SK-MEL-5 (cell line): ENCODE data around the gene CNN3. TPM values are rescaled to one million over a fixed set of nuclear protein-coding genes. Genes with fewer than 3 reads are reported as not detected.

Experiments
- DNase-seq: peaks from one replicate; pipeline ENCODE4 v3.0.0-alpha.2; 2016; ENCODE audit warnings: low read depth, low spot score
- in situ Hi-C: cut with HindIII; loops from 2 replicates; pipeline ENCODE4 v1.10.0; 2016; ENCODE audit warnings: low sequenced_read_pairs, high pct_unique_total_duplicates, low pct_unique_long_range_greater_than_20kb
- polyA plus RNA-seq, 2 experiments: library from polyadenylated mRNA; depleted of rRNA; stranded (reverse); fragments of >200 nt; gene quantifications; 2 replicates each; pipeline ENCODE4 v1.2.3, GENCODE V29; 2015
- total RNA-seq: library from RNA; depleted of rRNA; stranded (reverse); fragments of >200 nt; shearing (Covaris generic); gene quantifications from 2 replicates; pipeline ENCODE4 v1.2.3, GENCODE V29; 2014; rRNA removed

The CNN3 gene
- 87.8 and 92.9 TPM in 2 replicates for total RNA-seq
- 91.5 and 104 TPM in 2 replicates for polyA plus RNA-seq (2015; cell fraction: cytosol; rRNA removed)
- 41.0 and 50.0 TPM in 2 replicates for polyA plus RNA-seq (2015; cell fraction: nucleus; rRNA removed)

DNA sequence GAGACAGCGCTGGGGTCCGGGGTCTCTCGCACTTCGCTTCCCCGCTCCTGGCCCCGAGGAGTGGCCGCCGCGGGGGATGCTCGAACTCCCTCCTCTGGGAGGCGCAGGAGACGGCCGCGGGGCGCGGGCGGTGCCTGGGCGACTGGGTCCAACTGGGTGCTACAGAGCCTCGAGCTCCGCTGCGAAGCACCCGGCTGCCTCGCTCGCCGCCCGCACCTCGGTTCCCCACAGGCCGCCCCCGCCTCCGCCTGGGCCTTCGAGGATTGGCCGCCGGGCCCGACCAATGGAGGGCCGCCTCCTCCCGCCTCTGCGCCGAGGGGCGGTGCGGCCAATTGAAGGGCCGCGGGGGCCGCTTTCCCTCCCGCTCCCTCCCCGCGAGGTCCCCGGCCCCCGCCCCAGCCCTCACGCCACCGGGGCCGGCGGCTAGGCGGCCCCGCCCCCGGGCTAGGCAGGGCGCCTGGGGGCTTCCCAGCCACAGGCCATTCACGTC, at the start of gene CNN3:
TSS of gene CNN3 (minus strand) at position 196 of the 490 bp plus-strand sequence. CDS start 216 bp downstream, outside the sequence.
- in situ Hi-C loops: no loop called here
- DNase-seq: peak; percentile 74

DNA sequence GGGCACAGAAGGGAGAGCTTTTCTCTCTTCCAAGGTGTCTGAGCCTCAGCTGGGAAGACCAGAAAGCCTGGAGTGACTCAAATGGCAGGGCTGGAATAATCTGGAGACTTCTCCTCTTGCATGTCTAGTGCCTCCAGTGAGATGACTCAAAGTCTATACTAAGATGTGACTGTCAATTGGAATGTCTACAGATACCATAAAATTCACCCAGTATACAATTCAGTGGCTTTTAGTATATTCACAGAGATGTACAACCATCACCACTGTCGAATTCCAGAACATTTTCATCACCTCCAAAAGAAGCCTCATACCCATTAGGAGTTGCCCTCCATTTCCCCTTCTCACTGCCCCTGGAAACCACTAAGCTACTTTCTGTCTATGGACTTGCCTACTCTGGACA, 47.9 kb upstream of the CNN3 start:
- in situ Hi-C loops: no loop called here
- no peak for DNase-seq

DNA sequence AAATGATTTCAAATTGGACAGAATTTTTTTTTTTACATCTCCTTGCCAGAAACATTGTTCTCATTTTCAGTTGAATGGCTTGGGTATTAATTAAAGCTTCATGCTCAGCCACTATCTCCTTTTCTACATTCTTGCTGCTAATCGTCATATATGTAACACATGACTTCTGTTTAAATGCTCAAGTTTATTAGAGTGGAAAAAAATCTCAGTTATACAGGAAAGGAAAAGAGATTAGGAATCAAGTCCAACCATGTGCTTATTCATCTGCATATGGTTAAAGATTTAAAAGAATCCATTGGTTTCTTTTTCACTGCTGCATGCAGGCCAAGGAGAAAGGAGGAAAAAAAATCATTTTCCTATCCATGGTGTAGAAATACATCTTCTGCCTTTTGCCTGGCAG, 47.3 kb upstream of the CNN3 start:
- in situ Hi-C loops: no loop called here
- DNase-seq: no peak

DNA sequence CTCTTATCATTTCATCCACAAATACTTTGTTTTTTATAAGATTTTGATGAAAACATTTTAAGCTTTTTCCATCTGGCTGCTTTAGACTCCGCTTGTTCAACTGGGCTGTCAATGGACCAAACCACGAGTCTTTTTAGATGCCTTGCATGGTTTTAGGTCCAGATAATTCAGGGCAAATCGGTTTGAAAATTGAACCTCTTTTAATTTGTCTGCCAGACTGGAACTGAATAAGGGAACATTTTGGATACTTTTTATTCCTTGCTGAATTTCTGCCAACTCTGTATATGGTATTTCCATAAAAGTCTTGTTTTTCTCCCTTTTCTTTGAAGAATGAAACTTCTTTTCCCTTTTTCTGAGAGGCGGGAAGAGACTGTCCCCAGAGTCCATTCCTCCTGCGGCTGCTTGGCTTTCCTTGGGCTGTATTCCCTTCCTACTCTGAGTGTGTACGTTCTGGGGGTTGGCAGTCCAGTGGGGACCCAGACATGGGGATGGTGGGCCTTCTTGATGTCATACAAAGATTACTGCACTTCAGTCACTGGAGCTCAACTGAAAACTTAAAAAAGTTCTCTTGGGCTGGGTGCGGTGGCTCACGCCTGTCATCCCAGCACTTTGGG, 46.5 kb upstream of the CNN3 start:
- in situ Hi-C loops: no loop called here
- no peak for DNase-seq

DNA sequence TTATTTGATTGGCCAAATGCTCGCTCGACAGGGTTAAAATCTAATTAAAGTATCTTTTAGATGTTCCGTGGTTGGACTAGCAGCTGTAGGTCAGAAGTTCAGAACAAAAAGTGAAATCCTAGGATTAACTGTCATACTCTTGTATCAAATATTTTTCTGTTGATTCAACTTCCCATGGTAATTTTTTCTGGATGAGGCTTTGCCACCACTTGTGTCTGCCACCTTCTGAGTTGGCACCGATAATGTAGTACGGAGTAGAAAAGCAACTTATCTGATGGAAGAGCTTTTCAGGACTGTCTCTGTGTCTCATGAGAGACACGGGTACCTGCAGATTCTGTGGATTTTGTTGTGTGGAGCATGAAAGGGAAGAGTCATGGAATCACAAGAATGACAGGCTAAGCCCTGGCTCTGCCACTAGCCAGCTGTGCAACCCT, 44.6 kb upstream of the CNN3 start:
- in situ Hi-C loops: no loop called here
- DNase-seq: no peak

DNA sequence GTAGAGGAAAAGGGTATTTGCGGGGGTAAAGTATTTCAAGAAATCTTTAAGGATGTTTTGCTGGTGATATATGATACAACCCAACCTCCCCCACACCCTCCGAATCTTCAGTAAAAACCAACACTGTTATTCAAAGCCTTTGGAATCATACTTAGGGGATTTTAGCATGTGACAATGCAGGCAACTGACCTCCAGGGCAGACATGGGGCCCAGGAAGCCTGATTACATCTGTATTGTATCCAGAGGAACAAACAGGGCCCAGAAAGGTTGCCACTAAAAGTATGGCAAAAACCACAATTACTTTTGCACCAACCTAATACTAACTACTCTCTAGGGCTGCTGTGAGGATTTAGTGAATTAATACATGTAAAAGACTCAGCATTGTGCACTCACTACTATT, 43.9 kb upstream of the CNN3 start:
- in situ Hi-C loops: no loop called here
- DNase-seq: peak; percentile 50

DNA sequence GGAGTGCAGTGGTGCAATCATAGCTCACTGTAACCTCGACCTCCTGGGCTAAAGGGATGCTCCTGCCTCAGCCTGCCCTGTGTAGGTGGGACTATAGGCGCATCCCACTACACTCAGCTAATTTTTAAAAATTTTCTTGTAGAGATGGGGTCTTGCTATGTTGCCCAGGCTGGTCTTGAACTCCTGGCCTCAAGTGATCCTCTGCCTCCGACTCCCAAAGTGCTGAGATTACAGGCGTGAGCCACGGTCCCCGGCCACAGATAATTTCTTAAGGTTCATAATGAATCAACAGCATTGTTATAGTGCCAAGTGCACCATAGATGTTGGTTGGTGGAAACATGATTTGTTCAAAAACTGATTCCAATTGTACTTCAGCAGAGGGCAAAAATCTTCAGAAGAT, 42.2 kb upstream of the CNN3 start:
- in situ Hi-C loops: no loop called here
- no peak for DNase-seq

DNA sequence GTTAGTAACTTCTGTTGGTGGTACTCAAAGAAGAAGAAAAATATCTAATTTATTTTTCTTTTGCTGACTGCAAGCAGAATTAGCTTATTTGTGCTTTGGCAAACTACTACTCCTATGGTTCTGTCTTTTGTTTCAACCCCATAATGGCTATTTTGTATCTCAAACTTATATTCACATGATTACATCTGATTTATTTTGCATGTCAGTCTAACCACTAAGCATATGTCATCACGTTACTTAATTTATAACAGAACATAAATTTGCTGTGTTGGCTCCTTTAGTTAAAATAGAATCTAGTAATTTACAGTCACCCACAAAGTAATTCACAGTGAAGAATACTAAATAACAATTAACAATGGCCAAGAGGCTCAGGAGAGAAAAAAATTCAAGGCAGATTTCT, 39.1 kb upstream of the CNN3 start:
- in situ Hi-C loops: no loop called here
- no peak for DNase-seq

DNA sequence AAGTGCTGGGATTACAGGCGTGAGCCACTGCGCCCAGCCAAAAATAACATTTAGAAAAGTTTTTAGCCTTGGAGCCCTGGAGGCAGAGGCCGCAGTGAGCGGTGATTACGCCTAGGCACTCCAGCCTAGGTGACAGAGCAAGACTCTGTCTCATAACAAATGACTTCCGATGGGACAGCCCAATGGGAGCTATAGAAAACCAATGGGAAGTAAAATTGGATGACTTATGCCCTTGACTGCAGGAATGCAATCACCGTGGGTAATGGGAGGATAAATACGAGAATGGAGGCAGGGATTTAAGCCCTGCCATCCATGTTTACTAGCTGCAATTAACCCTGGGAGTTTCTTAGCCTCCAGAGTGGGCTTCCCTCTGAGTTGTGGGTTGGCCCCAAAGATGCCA, 37.0 kb upstream of the CNN3 start:
- in situ Hi-C loops: no loop called here
- DNase-seq: no peak

DNA sequence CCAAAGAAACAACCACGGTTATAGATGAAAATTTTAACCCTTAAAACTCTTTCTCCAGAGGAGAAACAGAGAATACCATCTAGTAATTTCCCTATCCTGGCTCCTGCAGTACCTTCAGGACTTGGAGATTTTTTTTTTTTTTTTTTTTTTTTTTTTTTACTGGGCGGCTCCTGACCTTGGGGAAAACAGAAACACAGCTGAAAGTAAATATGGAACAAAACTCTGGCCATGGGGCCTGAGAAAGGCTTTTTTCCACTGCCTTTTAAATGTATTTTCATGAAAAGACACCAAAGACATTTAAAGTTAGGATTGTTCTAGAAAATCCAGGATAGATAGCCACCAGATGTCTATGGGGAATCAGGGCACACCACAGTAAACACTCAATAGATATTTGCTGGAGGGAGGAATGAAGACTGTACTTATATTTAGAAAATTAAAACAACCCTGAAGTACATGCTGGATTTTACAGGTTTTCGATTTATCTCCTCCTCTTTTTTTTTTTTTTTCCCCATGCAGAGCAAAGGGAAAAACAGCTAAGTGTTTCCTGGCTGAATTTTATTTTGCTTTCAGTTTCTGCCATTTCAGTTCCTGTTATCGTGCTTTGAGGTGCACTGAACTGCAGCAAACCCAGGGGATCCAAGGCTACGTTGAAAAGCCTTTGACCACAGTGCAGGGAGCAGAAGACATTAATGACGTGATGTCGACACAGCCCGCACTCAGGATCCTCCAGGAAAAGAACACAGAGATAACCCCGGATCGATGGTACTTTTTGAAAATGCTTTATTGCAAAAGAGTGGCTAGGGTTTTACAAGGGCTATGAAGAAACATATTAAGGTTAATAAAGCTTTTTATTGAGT, 35.7 kb upstream of the CNN3 start:
- in situ Hi-C loops: no loop called here
- no peak for DNase-seq

DNA sequence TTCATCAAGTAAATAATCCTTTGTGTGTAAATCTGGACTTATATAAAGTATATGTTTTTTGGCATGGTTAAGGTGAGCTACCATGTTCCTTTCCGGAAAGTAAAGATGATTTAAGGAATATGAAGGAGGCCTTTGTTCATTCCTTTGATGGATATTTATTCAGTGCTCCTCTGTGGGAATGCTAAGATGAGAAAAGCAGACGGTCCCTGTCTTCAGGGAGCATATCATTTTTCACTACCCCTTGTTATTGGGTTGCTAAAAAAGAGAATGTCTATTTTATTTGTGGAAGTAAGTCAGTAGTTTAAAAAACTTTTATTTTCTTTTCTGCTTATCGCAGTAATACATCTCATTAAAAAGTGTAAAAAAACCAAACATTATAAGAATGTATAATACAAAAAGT, 35.1 kb upstream of the CNN3 start:
- no peak for DNase-seq
- in situ Hi-C loops: no loop called here

DNA sequence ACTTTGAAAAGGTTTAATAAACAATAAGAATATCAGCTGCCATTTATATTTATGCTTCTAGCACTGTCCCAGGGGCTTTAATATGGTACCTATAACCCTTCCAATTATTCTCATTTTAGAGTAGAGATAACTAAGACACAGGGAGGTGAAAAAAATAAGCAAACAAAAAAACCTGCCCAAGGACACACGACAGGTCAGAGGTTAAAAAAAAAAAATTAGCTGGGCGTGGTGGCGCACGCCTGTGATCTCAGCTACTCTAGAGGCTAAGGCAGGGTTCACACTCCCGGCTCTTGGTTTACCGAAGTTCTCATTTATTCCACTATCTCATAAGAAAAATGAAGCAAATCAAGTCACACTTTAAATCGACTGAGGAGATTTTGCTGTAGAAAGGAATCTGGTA, 34.7 kb upstream of the CNN3 start:
- DNase-seq: no peak
- in situ Hi-C loops: no loop called here

DNA sequence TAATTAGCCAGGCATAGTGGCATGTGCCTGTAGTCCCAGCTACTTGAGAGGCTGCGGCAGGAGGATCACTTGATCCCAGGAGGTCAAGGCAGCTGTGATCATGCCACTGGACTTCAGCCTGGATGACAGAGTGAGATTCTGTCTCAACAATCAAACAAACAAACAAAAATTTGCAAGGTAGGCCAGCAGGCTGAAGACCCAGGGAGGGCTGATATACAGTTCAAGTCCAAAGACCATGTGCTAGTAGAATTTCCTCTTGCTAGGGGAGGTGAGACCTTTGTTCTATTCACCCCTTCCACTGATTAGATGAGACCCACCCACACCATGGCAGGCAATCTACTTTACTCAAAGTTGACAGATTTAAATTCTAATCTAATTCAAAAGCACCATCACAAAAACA, 31.2 kb upstream of the CNN3 start:
- in situ Hi-C loops: no loop called here

DNA sequence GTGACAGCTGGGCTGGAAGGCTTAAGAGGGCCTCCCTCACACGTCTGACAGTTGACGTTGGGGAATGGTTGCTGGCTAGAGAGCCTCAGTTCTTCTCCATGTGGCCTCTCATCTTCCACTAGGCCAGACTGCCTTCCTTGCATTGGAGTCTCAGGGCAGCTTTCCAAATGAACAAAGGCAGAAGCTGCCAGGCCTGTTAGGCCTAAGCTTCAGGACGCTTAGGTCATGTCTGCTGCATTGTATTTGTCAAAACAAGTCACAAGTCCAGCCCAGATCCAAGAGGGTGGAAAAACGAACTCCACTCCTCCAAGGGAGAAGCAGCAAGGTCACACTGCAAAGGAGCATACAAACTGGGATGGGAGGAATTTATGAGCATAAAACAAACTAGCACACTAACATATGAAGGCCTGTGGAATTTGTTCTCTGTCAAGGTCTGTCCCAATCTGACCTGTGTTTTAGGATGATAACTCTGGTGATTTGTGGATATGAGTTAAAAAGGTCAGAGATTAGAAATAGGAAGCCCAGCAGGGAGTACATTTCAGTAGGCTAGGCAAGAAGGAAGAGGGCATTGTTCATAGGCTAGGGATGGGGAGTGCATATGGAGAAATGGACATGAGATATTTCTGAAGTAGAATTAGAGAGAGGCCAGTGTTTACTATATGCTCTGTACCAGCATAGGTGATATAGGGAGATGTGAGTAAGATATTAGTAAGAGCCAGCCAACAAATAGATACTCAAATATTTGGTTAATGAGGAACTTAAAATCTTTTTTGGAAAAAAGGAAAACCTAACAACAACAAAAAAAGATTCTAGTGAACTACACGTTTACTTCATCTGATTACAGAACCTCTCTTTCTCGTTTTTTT, 29.1 kb upstream of the CNN3 start:
- in situ Hi-C loops: no loop called here
- DNase-seq: no peak

More for the DNA sequence above, 31.2 kb upstream of the CNN3 start:
- no peak for DNase-seq

DNA sequence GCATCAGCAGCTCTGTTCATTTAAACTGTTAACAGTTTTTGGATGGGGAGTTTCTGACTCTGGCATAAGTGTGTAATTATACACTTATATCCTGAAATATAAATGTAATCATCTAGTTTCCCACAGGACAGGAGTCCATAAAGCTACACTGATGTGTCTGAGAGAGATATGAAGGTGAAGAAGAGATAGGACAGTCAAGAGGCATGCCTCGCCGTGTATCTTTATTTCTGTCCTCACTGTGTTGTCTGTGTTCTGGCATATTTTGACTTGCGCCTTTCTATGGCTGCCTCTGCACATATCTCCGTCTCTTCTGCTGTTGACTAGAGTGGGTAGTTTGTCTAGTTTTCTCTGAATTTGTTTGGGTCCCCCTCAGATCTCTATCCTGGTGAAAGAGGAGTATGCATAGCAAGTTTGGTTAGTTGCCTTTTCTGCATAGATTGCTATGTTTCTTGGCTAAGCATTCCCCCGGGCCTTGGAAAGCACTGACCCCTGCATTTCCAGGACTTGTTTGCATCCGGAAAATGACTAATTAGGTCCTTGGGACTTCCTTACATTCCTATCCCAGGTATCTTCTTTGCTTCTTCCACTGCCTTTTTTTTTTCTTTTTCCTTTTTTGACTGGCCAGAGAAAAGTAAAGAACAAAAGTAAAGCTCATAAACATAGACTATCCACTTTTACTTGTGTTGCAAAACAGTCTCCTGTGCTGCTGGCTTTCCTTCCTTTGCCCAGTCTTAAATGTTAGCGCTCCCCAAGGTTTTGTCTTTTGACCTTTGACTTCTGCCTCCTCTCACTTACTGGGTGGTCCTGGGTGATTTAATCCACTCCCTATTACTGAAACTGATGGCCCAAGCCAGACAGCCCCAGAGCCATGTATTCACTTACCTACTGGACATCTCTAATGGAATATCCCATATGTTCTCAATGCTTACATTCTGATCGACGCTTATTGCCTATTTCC, 27.6 kb upstream of the CNN3 start:
- in situ Hi-C loops: no loop called here

DNA sequence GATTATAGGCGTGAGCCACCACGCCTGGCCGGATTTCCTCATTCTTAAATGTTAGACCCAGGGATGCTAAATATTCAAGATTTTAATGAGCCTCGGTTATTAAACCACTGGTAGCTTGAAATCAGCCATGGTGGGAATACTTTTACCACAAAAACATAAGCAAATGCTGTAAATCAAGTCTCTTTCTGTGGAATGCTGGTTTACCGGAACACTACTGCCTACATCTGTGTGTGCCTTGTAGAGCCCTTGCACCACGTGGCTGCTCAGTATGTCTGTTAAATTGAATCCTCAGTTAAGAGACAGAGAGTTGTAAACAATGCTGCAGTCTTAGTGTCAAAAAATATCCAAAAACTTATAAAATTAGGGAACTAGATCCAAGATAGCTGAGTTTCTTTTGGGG, 26.8 kb upstream of the CNN3 start:
- in situ Hi-C loops: no loop called here
- no peak for DNase-seq

More for the DNA sequence above, 27.6 kb upstream of the CNN3 start:
- no peak for DNase-seq

DNA sequence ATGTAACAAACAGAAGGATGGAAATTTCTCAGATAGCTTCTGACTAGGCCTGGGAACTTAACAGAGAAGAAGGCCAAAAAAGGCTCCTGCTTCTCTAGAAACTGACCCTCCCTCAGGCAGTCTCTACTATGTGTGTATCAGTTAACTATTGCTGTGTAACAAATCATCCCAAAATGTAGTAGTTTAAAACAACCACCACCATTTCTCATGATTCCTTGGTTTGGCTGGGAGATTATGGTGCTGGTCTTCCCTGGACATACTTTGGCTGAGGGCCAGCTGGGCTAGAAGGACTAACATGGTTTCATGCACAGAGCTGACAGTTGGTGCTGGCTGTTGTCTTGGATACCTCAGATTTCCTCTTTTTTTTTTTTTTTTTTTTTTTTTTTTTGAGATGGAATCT, 26.2 kb upstream of the CNN3 start:
- in situ Hi-C loops: no loop called here
- no peak for DNase-seq
